Left cardiac atrium (tissue), 4 donors: ENCODE measurements around the gene SBNO1. TPM values are rescaled to one million over a fixed set of nuclear protein-coding genes. Genes with fewer than 3 reads are reported as not detected.
"Not testable (repeated sequence)": the region's sequence is repeated elsewhere in the genome, so short reads cannot be mapped to it uniquely, and the experiment has no call there.

ENCODE experiments used
- ATAC-seq, 2 donors: fragments of 200-7000 bp; cut with Tn5 transposase; one replicate each; pipeline ENCODE4 v1.9.1; 2020; ENCODE audit warnings: mild to moderate bottlenecking in 2 of 2, moderate library complexity in 2 of 2
- DNase-seq: peaks from one replicate; pipeline ENCODE4 v3.0.0-alpha.2; 2020
- intact Hi-C, 2 donors: fragments of 100-400 bp; cut with DNase I; formaldehyde crosslinking; loops; one replicate each; pipeline versions ENCODE4 v1.14.1 to v1.15.1; 2022 to 2023
- total RNA-seq, 2 donors: library from RNA; stranded (reverse); fragmentation: NEBNext Ultra II Directional; extraction: Animal tissue kit (Norgen Biotek cat#: 25700); gene quantifications; one replicate each; pipeline ENCODE4 v1.2.1, GENCODE V29; 2021
- donor health status: DM: no; HTN: yes; CAD: no.
- donor health status: DM: no; HTN: yes; CAD: no; lungs with severe emphysema.
- donor health status: DM: yes; HTN: yes; CAD: no.
- donor health status: Dilated cardiomyopathy.

SBNO1 gene
- total RNA-seq, 2 donors from 2014 or later: 25.9 to 26.1 TPM

DNA sequence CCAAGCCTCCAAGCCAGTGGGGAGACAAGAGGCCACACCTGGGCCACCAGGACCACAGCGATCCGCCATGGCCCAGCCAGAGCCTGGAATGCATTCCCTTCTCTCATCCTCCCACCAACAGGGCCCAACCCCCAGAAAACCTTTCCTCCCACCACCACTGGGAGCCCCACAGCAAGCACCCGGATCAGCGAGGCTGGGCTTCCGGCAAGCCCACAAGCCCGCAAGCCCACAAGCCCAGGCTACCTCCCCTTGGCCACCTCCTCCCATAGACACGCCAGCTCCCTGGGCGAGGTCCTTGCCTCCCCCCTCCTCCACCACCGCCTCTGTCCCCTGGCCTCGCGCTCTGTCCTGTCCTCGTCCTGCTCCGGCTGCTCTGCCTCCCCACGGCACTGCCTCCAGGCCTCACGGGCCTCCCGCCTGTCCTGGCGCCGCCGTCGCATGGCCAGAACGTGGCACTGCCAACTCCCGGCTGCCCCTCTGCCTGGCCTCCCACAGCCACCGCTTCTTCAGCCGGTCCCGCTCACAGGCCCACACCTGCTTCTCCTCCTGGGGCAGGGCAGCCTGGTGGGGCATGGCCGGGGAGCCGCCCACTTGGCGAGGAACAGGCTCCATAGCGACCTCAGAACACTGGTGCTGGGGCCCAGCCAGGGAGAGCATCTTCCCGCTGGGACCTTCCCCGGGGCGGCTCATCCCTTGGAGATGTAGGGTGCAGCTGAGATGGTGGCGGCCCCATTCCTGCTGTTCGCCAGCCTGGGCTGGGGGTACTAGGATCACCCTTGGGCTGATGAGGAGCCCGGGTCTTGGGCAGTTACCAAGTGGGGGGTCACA, 98.6 kb downstream of the SBNO1 start:
- no peak for DNase-seq
- ATAC-seq: no peak
- intact Hi-C loops: no loop called here

GRCh38 chr12:123264642-123265041, 100.0 kb downstream of the SBNO1 start:
- DNase-seq: no peak
- ATAC-seq: no peak

GRCh38 chr12:123263196-123263817, 101.3 kb downstream of the SBNO1 start:
- intact Hi-C loops: no loop called here
- ATAC-seq (no peak), DNase-seq (no peak)

More at GRCh38 chr12:123264642-123265041, 100.0 kb downstream of the SBNO1 start:
- intact Hi-C loops: no loop called here

DNA sequence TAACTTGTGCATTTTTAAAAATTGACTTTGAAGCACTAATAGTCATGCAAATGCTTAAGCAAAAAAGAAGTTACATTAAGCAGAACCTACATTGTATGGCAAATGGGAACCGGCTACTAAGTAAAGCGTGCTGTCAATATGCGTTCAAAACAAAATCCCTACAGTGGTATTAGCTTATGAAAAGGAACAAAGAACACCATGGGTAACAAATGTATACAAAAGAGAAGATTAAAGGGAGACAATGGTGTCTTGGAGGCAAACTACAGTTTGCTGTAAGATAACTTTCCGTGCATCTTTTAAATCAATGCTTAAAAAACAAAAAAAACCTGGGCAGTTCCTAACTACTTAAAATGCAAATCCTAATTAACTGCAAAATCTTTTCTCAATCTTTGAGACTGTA, 103.5 kb downstream of the SBNO1 start:
- intact Hi-C loops: no loop called here
- no peak for ATAC-seq
- DNase-seq: no peak

DNA sequence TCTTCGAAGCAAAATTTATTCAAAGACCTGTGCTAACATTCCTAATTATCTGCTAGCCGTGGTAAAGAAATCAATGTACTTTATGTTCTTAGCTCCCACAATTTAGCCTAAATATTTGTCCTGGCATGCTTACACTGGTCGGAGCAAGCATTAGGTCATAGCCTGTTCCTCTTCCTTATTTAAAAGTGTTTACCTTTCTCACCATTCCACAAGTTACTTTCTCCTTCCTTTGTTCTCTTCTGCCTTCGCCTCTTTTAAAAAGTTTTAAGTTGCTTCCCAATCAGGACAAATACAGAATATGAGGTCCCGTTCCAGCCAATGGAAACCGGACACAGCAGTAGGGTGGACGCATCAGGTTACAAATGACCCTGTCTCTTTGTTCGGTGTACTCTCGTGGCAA, 104.6 kb downstream of the SBNO1 start:
- no peak for DNase-seq
- intact Hi-C loops: no loop called here
- no peak for ATAC-seq

GRCh38 chr12:123258593-123258992, 106.1 kb downstream of the SBNO1 start:
- ATAC-seq: no peak
- DNase-seq: no peak
- intact Hi-C loops: no loop called here

- no peak for ATAC-seq
- DNase-seq: no peak
- intact Hi-C loops: no loop called here
Measured at GRCh38 chr12:123254853-123255446, 109.7 kb downstream of the SBNO1 start.

GRCh38 chr12:123253641-123254459, 110.8 kb downstream of the SBNO1 start:
- intact Hi-C loops: no loop called here
- peak; percentile 58 for DNase-seq
- peak; percentile 66 to 83 for ATAC-seq

GRCh38 chr12:123252365-123252764, 112.3 kb downstream of the SBNO1 start:
- ATAC-seq: not testable (repeated sequence)

GRCh38 chr12:123251403-123252076, 113.1 kb downstream of the SBNO1 start:
- DNase-seq (no peak), ATAC-seq (no peak)
- intact Hi-C loops: no loop called here

More at GRCh38 chr12:123252365-123252764, 112.3 kb downstream of the SBNO1 start:
- DNase-seq, intact Hi-C loops: not testable (repeated sequence)

DNA sequence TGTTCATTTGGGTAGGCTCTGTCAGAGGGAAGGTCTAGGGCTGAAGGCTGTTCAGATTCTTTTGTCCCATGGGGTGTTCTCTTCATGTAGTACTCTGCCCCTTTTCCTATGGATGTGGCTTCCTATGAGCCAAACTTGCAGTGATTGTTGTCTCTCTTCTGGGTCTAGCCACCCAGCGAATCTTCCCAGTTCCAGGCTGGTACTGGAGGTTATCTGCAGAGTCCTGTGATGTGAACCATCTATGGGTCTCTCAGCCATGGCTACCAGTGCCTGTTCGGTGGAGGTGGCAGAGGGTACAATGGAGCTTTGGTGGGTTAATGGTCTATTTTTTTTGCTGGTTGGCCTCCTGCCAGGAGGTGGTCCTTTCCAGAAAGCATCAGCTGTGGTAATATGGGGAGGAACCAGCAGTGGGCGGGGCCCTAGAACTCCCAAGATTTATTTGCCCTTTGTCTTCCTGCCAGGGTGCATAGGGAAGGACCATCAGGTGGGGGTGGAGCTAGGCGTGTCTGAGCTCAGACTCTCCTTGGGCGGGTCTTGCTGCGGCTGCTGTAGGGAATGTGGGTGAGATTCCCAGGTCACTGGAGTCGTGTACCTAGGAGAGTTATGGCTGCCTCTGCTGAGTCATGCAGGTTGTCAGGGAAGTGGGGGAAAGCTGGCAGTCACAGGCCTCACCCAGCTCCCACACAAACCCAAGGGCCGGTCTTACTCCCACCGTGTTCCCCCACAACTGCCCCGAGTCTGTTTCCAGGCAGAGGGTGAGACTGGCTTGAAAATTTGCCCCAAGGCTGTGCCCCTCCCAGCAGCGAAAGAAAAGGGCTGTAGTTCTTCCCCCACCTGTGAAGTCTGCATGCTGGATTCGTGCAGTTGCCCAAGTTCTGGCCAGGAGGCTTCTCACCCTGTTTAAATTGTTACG, 113.9 kb downstream of the SBNO1 start:
- intact Hi-C loops: no loop called here
- no peak for DNase-seq
- peak; percentile 43 to 44 for ATAC-seq

DNA sequence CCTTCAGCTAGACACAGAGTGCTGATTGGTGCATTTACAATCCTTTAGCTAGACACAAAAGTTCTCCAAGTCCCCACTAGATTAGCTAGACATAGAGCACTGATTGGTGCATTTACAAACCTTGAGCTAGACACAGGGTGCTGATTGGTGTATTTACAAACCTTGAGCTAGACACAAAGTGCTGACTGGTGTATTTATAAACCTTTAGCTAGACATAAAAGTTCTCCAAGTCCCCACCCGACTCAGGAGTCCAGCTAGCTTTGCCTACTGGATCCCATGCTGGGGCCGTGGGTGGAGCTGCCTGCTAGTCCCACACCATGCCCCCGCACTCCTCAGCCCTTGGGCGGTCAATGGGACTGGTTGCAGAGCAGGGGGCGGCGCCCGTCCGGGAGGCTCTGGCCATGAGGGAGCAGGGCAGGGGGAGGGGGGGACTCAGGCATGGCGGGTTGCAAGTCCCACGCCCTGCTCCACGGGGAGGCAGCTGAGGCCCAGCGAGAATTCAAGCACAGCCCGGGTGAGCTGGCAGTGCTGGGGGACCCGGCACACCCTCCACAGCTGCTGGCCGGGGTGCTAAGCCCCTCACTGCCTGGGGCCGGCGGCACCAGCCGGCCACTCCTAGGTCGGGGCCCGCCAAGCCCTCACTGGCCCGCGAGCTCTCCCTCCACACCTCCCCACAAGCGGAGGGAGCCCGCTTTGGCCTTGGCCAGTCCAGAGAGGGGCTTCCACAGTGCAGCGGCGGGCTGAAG, 115.5 kb downstream of the SBNO1 start:
- intact Hi-C loops, ATAC-seq, DNase-seq: not testable (repeated sequence)

DNA sequence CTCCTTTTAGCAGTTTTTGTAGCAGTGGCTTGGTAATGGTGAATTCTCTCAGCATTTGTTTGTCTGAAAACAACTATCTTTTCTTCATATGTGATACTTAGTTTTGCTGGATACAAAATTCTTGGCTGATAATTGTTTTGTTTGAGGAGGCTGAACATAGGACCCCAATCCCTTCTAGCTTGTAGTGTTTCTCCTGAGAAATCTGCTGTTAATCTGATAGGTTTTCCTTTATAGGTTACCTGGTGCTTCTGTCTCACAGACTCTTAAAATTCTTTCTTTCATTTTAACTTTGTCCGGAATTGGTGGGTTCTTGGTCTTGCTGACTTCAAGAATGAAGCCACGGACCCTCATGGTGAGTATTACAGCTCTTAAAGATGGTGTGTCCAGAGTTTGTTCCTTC, 116.5 kb downstream of the SBNO1 start:
- ATAC-seq, DNase-seq, intact Hi-C loops: not testable (repeated sequence)

GRCh38 chr12:123245678-123246077, 119.0 kb downstream of the SBNO1 start:
- intact Hi-C loops: no loop called here
- ATAC-seq (no peak), DNase-seq (no peak)

DNA sequence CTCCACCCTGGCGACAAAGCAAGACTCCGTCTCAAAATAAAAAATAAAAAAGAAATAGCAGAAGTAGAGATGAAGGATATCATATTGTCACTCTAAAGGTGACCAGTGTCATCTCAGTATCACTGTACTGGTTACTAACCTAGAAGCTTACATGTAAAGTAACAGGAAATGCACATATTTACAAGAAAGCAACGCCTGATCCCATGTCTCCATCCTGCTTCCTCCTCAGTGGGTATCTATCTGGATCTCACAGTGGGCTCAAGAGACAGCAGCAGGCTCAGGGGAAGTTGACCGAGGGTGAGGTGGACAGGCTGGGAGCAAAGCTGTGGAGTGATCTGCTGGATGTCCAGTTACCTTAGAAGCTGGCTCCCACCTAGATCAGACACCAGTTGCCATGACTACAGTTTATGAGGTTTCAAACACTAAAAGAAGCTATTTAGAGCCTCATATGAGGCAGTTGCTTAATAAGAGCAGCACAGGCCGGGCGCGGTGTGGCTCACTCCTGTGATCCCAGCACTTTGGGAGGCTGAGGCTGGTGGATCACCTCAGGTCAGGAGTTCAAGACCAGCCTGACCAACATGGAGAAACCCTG, 120.9 kb downstream of the SBNO1 start:
- ATAC-seq: no peak
- no peak for DNase-seq
- intact Hi-C loops: no loop called here

DNA sequence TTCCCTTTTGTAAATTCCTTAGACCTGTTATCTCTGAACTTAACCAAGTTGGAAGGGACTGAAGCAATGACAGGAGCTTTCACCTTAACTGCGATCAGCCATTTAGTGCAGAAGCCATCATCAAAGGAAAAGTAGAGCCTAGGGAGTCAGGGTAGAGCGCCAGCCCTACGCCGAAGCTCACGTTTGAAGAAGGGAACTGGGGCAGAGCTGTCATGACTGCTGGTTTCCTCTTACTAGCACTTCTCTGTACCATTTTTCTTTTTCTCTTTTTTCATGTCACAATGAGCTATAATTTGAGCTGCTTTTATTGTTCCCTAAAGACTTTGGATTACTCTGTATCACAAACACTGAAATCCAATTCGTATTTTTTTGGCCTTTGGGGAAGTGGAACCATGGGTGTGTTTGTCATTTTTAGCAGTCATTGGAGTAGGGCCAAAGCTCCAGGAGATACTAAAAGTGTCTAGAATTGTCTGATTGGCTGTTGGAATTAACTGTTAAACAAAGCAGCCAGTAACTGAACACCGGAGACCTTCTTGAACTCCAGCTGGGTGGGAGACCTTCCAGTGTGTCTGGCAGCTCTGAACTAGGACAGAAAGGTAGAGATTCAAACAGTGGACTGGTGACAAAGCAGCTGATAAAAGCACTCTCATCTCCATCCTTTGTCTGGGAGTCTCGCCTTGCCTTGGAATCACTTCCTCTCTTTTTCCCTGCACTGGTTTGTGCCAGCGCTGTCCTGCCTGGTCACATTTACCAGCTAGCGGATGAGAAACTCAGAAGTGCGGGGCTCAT, 122.3 kb downstream of the SBNO1 start:
- intact Hi-C loops: no loop called here
- DNase-seq (no peak), ATAC-seq (peak; percentile 64 to 75)
